Measurements from ENCODE around the gene SOWAHB. TPM values are rescaled to one million over a fixed set of nuclear protein-coding genes. Genes with fewer than 3 reads are reported as not detected.

The SOWAHB gene
- total RNA-seq, 6 donors from 2014 or later = 1.3 to 8.4 (median 3.4) TPM

DNA sequence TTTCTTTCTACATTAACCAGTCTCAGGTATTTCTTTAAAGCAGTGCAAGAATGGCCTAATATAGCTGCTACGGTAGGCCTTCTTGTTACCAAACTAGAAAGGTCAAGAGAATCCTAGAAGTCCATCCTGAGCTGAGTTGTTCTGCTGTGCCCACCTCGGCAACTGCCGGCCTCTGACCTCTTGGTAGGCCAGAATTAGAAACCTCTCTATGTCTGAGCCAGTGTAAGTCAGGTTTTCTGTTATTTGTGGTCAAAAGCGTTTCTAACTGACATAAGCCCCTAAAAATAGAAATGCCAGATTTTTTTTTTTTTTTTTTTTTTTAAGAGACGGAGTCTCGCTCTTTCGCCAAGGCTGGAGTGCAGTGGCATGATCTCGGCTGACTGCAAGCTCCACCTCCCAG lies 43.1 kb downstream of the SOWAHB start:
- H3K27me3 ChIP-seq = no peaks in the 10 kb centered on the region
- 87 to 89% methylated on average over 8 of the region's 8 CpGs for WGBS, 2 donors
- DNase-seq = no peak
- H3K27ac ChIP-seq = no peak overlapping the region
- TF ChIP-seq POLR2A (IDR thresholded peaks at IDR 0.05) (no peak), POLR2AphosphoS5 (IDR thresholded peaks at IDR 0.05) (no peak), EP300 (IDR thresholded peaks at IDR 0.05) (no peak)
- TF ChIP-seq, protein P1, sequence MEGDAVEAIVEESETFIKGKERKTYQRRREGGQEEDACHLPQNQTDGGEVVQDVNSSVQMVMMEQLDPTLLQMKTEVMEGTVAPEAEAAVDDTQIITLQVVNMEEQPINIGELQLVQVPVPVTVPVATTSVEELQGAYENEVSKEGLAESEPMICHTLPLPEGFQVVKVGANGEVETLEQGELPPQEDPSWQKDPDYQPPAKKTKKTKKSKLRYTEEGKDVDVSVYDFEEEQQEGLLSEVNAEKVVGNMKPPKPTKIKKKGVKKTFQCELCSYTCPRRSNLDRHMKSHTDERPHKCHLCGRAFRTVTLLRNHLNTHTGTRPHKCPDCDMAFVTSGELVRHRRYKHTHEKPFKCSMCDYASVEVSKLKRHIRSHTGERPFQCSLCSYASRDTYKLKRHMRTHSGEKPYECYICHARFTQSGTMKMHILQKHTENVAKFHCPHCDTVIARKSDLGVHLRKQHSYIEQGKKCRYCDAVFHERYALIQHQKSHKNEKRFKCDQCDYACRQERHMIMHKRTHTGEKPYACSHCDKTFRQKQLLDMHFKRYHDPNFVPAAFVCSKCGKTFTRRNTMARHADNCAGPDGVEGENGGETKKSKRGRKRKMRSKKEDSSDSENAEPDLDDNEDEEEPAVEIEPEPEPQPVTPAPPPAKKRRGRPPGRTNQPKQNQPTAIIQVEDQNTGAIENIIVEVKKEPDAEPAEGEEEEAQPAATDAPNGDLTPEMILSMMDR (IDR thresholded peaks at IDR 0.05) = no peak
- H3K9me3 ChIP-seq = no peaks in the 10 kb centered on the region
- no peaks in the 10 kb centered on the region for H3K36me3 ChIP-seq
- H3K4me3 ChIP-seq = no peak overlapping the region
- H3K4me1 ChIP-seq = peaks cover 0 to 11% (median 6%) of the 10 kb centered on the region in 4 donors
- no peak for ATAC-seq (ENCODE audit: low FRiP score in 2 of 2)

DNA sequence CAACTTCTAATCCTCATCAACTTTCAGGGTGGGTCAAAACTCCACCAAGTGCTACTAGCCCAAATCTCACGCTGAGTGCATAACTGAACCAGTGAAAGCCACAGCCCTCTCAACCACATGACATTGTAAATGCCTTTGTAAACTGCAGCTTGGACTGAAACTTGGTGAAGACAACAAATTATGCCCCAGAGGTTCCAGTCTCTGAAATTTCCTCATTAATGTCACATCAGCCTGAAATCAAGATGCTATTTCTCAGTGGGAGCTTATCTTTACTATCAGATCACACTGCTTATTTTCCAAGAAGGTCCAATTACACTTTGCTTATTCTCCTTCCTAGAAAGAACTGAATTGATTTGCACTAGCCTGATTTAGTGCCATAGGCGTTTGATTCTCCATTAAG lies 46.6 kb downstream of the SOWAHB start:
- 95 to 98% methylated on average over 2 of the region's 2 CpGs for WGBS, 2 donors
- H3K27me3 ChIP-seq = no peaks in the 10 kb centered on the region
- H3K4me3 ChIP-seq = no peak overlapping the region
- TF ChIP-seq EP300 (IDR thresholded peaks at IDR 0.05) (no peak), POLR2AphosphoS5 (IDR thresholded peaks at IDR 0.05) (no peak), POLR2A (IDR thresholded peaks at IDR 0.05) (no peak)
- TF ChIP-seq, protein P1 (IDR thresholded peaks at IDR 0.05) = no peak
- no peak for ATAC-seq (ENCODE audit: low FRiP score in 2 of 2)
- DNase-seq = no peak
- no peaks in the 10 kb centered on the region for H3K36me3 ChIP-seq
- H3K27ac ChIP-seq = no peak overlapping the region
- H3K9me3 ChIP-seq = no peaks in the 10 kb centered on the region
- peaks cover 0 to 7% (median 3%) of the 10 kb centered on the region in 4 donors for H3K4me1 ChIP-seq

DNA sequence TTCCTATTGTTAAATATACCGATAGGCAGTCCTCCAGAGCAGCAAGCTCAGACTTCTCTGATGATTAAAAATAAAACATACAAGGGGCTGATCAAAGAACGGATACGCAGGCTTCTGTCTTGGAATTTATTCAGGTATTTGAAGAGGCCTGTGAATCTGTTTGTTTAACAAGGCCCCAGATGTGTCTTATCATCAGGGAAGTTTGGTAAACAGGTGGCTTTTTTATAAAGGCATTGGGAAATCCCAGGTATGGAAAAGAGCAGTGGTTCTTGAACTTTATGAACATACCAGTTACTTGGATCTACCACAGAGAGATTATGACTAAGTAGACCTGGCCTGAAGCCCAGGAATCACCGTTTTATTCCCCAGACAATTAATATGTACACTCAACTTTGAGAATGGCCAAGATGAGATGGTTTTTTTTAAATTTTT lies 47.9 kb downstream of the SOWAHB start:
- ATAC-seq (ENCODE audit: low FRiP score in 2 of 2) (no peak), DNase-seq (no peak)
- no peak overlapping the region for H3K4me3 ChIP-seq
- H3K36me3 ChIP-seq = no peaks in the 10 kb centered on the region
- H3K27me3 ChIP-seq = no peaks in the 10 kb centered on the region
- no peaks in the 10 kb centered on the region for H3K9me3 ChIP-seq
- TF ChIP-seq POLR2AphosphoS5 (IDR thresholded peaks at IDR 0.05) (no peak), POLR2A (IDR thresholded peaks at IDR 0.05) (no peak), EP300 (IDR thresholded peaks at IDR 0.05) (no peak)
- TF ChIP-seq, protein P1 (IDR thresholded peaks at IDR 0.05) = no peak
- no peaks in the 10 kb centered on the region for H3K4me1 ChIP-seq
- 62 to 65% methylated on average over 4 of the region's 4 CpGs for WGBS, 2 donors
- H3K27ac ChIP-seq = no peak overlapping the region

Other genes with a start within 250 kb of the SOWAHB start
- 100 to 1,000 TPM in 2 of 6 donors, 10 to 100 TPM in 4; 56.3 to 136 (median 94.0) TPM for gene SEPTIN11, start 51.6 kb upstream of the SOWAHB start, total RNA-seq
- 100 to 1,000 TPM; 132 to 305 (median 216) TPM for gene CCNI, start 177.8 kb upstream of the SOWAHB start, total RNA-seq

Data from upper lobe of left lung (tissue), 6 donors.